Inferior parietal cortex (tissue), 1 donor: Measurements from ENCODE around the gene OR6C75.
"Not testable (repeated sequence)": the region's sequence is repeated elsewhere in the genome, so short reads cannot be mapped to it uniquely, and the experiment has no call there.

Experiments used
- DNase-seq: peaks from one replicate; pipeline ENCODE4 v3.0.0-alpha.2; 2016; ENCODE audit errors: extremely low spot score

OR6C75 gene

DNA sequence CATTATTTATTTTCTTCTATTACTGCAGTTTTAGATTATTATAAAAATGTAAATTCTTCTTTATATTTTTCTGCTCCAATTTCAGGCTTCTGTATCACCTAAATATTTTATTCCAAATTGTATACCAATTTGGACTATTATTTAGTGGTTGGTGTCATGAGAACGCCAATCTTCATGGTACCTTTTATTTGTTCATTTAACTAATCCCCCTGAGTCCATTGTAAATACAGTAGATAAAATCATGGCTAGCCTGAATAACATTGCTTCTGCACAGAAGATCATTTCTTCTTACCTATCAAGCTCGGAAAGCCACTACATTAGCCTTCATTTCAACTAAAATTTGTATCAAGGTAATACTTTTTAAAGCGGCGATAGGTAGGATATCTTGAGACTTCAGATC is at the start of gene OR6C75:
TSS of gene OR6C75 (plus strand) at position 301 of the 400 bp plus-strand sequence. CDS start 2,136 bp downstream, outside the sequence.
- no peak for DNase-seq

DNA sequence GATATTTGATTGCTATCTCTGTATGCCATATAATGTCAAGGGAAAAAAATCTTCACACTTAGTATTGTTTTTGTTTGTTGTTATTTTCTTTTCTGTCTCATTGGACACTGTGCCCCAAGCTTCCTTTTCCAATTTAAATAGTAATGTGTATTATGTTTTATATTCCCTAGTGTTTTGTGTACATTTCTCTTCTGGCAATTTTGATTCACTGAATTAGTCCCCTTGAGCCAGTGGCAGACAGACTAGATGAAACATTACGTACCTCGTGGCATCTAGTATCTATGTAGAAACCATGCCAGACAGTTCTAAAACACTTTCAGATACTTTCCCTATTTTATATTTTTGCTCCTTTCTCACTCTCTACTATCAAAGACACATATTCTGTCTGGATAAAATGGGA is 48.7 kb upstream of the OR6C75 start, which contains the start of gene OR6C1:
TSS of gene OR6C1 (plus strand) at position 301 of the 400 bp plus-strand sequence. CDS start 6,257 bp downstream, outside the sequence.
- no peak for DNase-seq

DNA sequence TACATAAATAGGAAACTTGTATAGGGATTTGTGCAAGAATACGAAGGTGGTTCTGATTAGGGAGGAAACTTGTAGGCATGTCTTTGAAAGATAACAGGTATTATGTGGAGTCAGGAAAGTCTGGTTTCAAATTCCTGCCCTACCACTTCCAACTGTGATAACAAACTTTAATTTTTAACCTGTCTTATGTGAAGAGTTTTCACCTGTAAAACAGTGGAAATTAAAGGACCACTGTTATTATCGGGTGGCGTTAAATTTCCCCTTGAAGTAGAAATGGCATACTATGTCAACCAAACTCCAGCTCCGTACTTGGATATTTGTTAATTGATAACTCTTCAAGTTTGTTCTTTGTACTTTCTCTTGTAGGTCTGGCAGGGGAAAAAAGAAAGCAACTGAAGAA is 42.6 kb upstream of the OR6C75 start:
- DNase-seq: no peak

DNA sequence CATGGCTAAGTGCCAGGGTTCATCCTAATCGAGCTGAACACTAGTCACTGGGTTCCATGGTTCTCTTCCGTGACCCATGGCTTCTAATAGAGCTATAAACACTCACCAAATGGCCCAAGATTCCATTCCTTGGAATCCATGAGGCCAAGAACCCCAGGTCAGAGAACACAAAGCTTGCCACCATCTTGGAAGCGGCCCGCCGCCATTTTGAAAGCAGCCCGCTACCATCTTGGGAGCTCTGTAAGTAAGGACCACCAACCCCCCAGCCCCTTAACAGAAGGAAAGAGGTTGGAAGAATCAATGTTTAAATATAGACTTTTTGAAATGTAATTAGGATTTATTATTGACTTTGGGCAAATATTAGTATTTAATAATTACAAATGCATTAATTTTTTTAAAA is 37.0 kb upstream of the OR6C75 start:
- not testable (repeated sequence) for DNase-seq

DNA sequence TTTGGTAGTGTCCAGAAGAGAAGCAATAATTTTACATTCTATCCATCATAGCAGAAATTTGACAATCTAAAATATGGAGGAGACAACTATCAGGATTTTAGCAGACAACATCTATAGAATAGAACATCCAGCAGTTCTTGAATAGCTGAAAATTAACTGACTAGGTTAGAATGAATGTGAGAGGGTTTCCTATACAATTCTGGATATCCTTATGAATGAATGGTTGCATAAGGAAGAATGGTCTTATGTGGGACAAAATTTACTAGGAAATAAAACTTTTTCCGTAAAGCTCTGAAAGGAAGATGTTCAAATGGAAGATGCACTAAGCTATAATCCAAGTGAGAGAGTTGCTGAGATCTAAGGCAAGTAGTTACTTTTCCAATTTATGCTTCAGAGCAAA is 32.3 kb upstream of the OR6C75 start, which contains the start of gene OR6C3:
TSS of gene OR6C3 (plus strand) at position 301 of the 400 bp plus-strand sequence. CDS start 955 bp downstream, outside the sequence.
- DNase-seq: no peak

DNA sequence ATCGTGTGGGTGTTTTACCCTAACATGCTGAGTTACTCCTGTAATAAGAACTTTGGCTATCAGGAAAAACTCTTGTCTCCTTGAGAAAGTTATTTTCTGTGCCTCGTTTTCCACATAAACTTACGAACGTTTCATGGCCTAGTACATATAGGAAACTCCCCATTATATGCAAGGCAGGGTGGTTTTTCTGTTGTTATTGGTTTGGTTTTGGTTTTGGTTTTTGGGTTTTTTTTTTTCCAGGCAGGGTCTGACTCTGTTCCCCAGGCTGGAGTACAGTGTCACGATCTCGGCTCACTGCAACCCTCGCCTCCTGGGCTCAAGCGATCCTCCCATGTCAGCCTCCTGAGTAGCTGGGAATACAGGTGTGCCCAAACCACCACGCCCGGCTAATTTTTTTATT is 26.8 kb upstream of the OR6C75 start:
- DNase-seq: no peak

DNA sequence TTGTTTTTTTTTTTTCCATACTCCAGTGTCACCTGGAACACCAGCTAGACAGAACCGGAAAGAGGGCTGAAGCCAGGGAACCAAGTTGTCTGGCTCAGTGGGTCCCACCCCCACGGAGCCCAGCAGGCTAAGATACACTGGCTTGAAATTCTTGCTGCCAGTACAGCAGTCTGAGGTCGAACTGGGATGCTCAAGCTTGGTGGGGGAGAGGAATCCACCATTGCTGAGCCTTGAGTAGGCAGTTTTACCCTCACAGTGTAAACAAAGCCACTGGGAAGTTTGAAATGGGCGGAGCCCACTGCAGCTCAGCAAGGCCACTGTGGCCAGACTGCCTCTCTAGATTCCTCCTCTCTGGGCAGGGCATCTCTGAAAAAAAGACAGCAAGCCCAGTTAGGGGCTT is 7.4 kb upstream of the OR6C75 start:
- DNase-seq: not testable (repeated sequence)

DNA sequence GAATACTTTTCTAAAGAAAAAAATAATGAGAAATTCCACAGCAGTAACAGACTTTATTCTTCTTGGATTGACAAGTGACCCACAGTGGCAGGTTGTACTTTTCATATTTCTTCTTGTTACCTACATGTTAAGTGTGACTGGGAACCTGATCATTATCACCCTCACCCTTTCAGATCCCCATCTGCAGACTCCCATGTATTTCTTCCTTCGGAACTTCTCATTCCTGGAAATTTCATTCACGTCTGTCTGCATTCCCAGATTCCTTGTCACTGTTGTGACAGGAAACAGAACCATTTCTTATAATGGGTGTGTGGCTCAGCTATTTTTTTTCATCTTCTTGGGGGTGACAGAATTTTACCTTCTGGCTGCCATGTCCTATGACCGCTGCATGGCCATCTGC is 2.3 kb downstream of the OR6C75 start:
- no peak for DNase-seq

DNA sequence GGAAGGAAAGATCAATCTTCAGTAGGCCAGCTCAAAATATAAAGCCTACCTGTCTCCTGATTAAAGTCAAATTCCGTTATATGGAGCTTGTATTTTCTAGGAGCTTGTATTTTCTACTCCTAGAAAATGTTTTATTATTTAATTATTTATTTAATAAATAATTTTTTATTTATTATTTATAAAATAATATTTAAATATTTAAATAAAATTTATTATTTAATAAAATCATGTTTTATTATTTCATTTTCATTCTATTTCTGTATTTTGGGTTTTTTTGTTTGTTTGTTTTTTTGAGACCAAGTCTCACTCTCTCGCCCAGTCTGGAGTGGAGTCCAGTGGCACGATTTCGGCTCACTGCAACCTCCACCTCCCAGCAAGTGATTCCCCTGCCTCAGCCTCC is 9.7 kb downstream of the OR6C75 start:
- no peak for DNase-seq

DNA sequence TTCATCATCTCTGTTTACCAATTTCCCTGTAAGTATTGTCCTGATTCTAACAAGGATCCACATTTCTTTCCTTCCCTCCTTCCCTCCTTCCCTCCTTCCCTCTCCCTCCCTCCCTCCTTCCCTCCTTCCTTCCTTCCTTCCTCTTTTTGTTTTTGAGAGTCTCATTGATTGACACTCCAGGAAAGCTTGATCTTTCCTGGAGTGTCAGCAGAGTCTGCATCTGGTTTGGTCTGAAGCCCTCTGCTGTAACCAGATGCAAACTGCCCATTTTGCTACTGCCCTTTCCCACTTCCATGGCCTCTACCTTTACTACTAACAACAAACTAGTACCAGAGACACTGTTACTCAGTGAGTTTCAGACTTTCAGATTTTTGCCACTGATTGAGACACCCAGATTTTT is 23.1 kb downstream of the OR6C75 start:
- DNase-seq: no peak

DNA sequence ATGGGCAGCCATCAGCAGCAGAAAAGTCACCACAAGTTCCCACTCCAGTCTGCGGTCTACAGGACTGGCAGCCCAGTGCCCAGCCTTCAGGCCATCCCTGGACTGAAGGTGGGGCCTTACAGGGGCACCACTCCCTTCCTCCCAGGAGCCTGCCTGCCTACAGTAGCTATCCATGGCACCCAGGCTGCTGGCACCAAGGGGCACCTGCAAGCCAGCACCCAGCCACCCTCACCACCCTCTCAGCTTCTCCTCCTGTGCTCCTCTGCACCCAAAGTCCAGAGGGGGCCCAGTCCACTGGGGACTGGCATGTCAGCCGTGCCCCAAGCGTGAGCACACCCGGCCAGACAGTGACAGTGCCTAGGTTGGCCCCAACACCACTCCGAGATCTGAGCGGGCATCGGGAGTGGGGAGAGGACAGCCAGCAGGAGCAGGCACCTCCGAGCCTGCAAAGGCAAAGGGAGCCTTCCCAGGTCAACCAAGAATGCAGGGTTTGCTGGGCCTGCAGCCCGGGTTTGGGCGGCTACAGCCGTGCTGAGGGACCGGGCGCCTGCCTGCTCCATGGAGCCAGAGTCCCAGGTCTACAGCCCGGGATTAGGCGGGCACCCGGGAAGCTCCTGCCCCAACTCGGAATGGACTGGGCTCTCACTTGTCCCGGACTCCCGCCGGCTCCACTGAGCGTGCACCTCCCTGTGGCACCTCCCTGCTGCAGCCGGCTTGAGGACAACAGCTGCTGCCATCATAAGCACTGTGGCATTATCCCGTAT is 29.4 kb downstream of the OR6C75 start:
- DNase-seq: no peak

DNA sequence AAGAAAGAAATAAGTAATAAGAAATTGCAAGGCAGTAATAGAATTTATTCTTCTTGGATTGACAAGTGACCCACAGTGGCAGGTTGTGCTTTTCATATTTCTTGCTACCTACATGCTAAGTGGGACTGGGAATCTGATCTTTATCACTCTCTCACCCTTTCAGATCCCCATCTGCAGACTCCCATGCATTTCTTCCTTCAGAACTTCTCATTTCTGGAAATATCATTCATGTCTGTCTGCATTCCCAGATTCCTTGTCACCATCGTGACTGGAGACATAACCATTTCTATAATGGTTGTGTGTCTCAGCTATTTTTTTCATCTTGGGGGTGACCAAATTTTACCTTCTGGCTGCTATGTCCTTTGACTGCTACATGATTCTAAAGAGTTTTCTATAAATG is 33.6 kb downstream of the OR6C75 start:
- no peak for DNase-seq

DNA sequence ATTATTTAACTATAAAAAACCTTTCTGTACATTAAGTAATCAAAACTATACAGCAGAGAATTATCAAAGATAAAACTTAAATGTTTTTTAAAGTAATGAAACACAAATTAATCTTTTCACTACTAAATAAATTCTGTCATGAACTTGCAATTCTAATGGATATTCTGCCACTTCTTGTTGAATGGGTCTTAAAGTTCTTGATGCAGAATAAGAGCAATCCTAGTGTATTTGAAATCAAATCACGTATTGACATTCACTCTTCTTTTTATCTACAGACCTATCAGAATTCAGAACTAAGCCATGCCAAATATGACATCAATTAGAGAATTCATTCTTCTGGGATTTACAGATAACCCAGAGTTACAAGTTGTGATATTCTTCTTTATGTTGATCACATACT is 37.5 kb downstream of the OR6C75 start, which contains the start of gene OR6C65:
TSS of gene OR6C65 (plus strand) at position 301 of the 400 bp plus-strand sequence. CDS start at position 301, 0 bp downstream.
- no peak for DNase-seq

DNA sequence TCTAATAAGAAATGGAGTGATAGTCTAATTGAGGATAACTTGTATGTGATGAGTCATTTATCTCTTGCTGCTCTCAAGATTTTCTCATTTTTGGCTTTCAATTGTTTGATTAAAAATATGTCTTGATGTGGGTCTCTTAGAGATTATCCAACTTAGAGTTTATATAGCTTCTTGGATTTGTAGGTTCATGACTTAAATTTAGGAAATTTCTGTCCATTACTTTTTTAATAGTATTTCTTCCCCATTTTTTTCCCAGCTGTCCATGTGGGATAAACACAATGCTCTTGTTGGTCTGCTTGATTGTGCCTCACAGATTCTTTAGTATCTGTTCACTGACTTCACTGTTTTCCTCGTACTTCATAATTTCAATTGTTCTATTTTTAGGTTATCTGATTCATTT is 45.1 kb downstream of the OR6C75 start:
- no peak for DNase-seq

DNA sequence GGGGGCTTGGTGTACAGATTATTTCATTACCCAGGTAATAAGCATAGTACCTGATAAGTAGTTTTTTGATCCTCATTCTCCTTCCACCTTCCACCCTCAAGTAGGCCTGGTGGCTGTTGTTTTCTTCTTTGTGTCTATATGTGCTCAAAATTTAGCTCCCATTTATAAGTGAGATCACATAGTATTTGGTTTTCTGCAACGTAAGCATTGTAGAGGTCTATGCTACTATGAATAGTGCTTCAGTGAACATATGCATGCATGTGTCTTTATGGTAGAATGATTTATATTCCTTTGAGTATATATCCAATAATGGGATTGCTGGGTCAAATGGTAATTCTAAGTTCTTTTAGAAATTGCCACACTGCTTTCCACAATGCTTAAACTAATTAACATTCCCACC is 46.4 kb downstream of the OR6C75 start:
- DNase-seq: not testable (repeated sequence)

DNA sequence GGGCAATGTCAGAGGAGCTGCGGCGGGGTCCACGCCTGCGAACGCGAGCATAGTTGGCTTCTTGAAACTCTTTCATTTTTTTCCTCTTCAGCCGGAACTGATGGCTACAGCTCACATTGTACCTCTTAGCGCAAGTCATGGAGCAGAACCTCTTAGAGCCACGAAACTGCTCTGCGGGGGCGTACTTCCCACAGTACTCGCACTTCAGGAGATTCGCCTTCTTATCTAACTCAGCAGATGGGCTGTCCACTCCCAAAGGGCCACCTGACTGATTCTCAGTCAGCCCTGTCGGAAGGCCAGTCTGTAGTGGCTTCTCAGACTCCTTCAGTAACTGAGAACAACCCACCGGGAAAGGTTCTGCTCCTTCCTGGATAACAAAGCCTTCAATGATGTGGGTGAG is 49.4 kb downstream of the OR6C75 start:
- not testable (repeated sequence) for DNase-seq

DNA sequence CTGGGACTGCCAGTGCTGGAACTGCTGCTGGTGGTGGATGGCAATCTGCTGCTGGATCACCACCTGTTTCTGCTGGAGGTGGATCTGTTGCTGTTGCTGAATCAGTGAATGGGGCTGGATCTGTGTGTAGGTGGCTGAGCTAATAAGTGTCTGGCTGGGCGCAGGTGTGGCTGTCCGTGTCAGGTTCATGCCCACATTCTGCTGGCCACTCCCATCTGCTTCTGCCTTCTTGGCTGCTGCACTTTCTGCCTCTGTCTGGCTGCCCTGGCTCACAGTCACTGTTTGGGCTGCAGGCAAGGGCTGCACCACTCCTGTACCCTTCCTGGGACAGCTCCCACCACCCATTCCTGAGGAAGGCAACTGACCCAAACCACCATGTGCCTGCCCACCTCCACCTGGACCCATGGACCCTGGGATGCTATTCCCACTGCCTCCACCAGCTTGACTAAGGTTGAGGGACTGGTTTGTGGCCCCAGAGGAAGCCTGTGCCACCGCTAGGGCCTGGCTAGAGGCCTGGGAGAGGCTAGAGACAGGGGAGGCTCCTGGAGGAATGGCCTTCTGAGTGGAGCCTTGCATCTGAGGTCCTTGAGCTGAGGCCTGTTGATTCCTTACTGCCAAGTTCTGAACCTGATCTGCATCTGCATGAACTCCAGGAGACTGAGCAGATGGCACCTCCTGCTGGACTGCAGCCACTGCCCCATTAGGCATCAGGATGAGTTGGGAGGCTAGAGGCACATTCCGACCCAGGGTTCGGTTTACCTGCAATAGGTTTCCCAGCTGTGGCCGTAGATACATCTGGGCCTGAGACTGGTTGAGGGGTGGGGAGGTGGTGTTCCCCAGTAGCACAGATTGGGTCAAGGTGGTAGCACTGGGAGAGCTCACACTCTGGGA is 51.0 kb downstream of the OR6C75 start:
- not testable (repeated sequence) for DNase-seq

DNA sequence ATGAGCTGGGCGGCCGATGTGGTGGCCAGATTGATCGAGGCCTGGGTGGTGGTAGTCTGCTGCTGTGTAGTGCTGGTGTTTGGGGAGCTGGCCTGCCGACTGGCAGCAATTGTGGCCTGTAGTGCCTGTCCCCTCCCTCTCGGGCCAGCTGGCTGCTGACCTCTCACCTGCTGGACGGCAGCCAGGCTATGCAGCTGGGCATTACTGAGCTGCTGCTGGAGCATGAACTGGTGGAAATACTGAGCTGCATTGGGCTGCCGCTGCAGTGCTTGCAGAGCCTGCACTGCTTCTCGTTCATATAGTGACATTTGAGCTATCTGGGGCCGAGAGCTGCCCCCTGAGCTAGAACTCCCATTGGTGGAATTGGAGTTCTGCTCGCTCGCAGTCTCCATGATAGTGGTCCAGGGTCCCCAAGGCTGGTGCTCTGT is 51.6 kb downstream of the OR6C75 start:
- DNase-seq: not testable (repeated sequence)

DNA sequence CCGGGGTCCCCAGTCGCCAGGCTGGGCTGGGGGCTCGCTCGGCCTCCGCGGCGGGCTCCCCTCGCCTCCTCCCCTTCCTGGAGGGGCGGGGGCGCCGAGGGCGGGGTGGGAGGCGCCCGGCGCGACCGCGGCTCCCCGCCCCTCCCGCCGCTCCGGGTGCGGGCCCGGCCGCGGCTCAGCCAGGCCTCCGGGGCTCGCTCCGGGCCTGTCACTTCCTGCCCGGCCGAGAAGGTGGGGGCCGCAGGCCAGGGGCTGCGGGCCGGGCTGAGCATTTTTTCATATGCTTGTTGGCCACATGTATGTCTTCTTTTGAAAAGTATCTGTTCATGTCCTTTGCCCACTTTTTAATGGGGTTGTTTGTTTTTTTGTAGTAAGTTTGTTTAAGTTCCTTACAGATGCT is 52.1 kb downstream of the OR6C75 start:
- not testable (repeated sequence) for DNase-seq

DNA sequence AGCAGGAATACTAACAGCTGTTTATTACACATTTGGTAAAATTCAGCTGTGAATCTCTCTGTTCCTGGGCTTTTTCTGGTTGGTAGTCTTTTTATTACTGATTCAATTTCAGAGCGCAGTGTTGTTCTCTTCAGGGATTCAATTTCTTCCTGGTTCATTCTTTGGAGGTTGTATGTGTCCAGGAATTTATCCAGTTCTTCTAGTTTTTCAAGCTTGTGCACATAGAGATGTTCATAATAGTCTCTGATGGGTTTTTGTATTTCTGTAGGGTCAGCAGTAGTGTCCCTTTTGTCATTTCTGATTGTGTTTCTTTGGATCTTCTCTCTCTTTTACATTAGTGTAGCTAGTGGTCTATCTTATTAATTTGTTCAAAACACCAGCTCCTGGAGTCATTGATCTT is 54.2 kb downstream of the OR6C75 start:
- DNase-seq: no peak
